G401 (cell line): ENCODE results near the gene IDH3A. TPM values are rescaled to one million over a fixed set of nuclear protein-coding genes. Genes with fewer than 3 reads are reported as not detected.

Experiments used
- DNase-seq: peaks from one replicate; pipeline ENCODE4 v3.0.0-alpha.2; 2015; ENCODE audit warnings: low spot score
- in situ Hi-C: cut with HindIII; loops from 2 replicates; pipeline ENCODE4 v1.10.0; 2016; ENCODE audit warnings: low sequenced_read_pairs, mixed read lengths
- total RNA-seq: library from RNA; depleted of rRNA; stranded (reverse); fragments of >200 nt; shearing (Covaris generic); gene quantifications from 2 replicates; pipeline ENCODE4 v1.2.3, GENCODE V29; 2014; rRNA removed

The IDH3A gene
- total RNA-seq, result 53.8 and 68.5 TPM in 2 replicates

GRCh38 chr15:78149068-78149804 lies at the start of gene IDH3A:
TSS of gene IDH3A (plus strand) at chr15:78149362. CDS start at chr15:78149404, 42 bp downstream.
- DNase-seq, result peak; percentile 98
- in situ Hi-C loops, result no loop called here

GRCh38 chr15:78100886-78101285 lies 48.3 kb upstream of the IDH3A start:
- in situ Hi-C loops, result no loop called here
- no peak for DNase-seq

- no peak for DNase-seq
- in situ Hi-C loops, result no loop called here
Observed at GRCh38 chr15:78101423-78102105, 47.6 kb upstream of the IDH3A start.

- in situ Hi-C loops, result no loop called here
- no peak for DNase-seq
Observed at GRCh38 chr15:78102211-78102610, 47.0 kb upstream of the IDH3A start.

GRCh38 chr15:78102741-78103140 lies 46.4 kb upstream of the IDH3A start:
- in situ Hi-C loops, result no loop called here

GRCh38 chr15:78103406-78104118 lies 45.6 kb upstream of the IDH3A start:
- DNase-seq, result no peak
- in situ Hi-C loops, result no loop called here

More at GRCh38 chr15:78102741-78103140, 46.4 kb upstream of the IDH3A start:
- DNase-seq, result no peak

- in situ Hi-C loops, result no loop called here
- DNase-seq, result no peak
Observed at GRCh38 chr15:78104119-78104479, 45.1 kb upstream of the IDH3A start.

GRCh38 chr15:78104566-78105475 lies 44.3 kb upstream of the IDH3A start:
- no peak for DNase-seq
- in situ Hi-C loops, result no loop called here

GRCh38 chr15:78105476-78106241 lies 43.5 kb upstream of the IDH3A start:
- in situ Hi-C loops, result no loop called here
- DNase-seq, result no peak

GRCh38 chr15:78107471-78107870 lies 41.7 kb upstream of the IDH3A start:
- no peak for DNase-seq
- in situ Hi-C loops, result no loop called here

GRCh38 chr15:78108300-78109084 lies 40.7 kb upstream of the IDH3A start:
- in situ Hi-C loops, result no loop called here
- DNase-seq, result peak; percentile 76

GRCh38 chr15:78109156-78109555 lies 40.0 kb upstream of the IDH3A start:
- in situ Hi-C loops, result no loop called here
- no peak for DNase-seq

- in situ Hi-C loops, result no loop called here
- no peak for DNase-seq
Observed at GRCh38 chr15:78110096-78110495, 39.1 kb upstream of the IDH3A start.

- no peak for DNase-seq
- in situ Hi-C loops, result no loop called here
Observed at GRCh38 chr15:78110916-78111475, 38.2 kb upstream of the IDH3A start.

GRCh38 chr15:78111788-78112187 lies 37.4 kb upstream of the IDH3A start:
- no peak for DNase-seq
- in situ Hi-C loops, result no loop called here

- no peak for DNase-seq
- in situ Hi-C loops, result no loop called here
Observed at GRCh38 chr15:78112551-78112950, 36.6 kb upstream of the IDH3A start.

GRCh38 chr15:78120523-78120922 lies 28.6 kb upstream of the IDH3A start:
- in situ Hi-C loops, result no loop called here
- no peak for DNase-seq
